ENCODE data around the gene ITPA. TPM values are rescaled to one million over a fixed set of nuclear protein-coding genes. Genes with fewer than 3 reads are reported as not detected.

The ITPA gene
- 38.0 TPM for total RNA-seq
- long read RNA-seq, transcript ITPA-201 (8 exons, 1,185 nt), result major isoform, 58 of 78 reads
- long read RNA-seq, transcript ITPA-207 (2 exons, 670 nt), result minor isoform, 5 of 78 reads
- long read RNA-seq, partial matches to known transcripts, result 4 of 78 reads
- long read RNA-seq, other reads (novel, unspliced or antisense), result 7 of 78 reads

DNA sequence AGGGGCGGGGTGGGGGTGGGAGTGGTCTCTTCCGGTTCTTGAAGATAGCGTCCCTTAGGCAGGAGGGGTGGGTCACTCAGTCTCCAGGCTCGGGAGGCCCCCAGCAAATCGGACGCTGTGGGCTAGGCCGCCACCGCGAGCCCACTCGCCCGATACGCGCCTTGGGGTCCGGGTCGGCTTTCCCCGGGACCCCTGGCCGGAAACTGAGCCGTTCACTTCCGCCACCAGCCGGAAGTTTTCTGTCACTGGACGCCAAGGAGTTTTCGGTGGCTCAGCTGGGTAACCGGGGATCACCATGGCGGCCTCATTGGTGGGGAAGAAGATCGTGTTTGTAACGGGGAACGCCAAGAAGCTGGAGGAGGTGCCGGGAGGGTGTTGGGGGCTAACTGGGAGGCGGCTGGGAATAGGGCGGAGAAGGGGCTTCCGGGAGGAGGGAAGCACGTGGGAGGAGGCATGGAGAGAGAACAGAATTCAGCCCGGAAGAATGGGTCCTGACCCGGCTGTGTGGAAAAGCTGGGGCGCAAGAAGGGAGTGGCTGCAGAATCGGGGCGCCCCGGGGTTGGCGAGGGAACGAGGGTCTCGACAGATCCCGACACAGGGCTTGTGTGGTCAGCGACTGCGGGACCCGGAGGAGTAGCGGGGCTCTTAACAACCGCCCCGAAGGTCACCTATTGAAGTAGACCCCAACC, at the start of gene ITPA:
TSS of gene ITPA (plus strand) at position 242 of the 689 bp plus-strand sequence. CDS start at position 296, 54 bp downstream.
- DNase-seq (ENCODE audit: low spot score), result no peak

DNA sequence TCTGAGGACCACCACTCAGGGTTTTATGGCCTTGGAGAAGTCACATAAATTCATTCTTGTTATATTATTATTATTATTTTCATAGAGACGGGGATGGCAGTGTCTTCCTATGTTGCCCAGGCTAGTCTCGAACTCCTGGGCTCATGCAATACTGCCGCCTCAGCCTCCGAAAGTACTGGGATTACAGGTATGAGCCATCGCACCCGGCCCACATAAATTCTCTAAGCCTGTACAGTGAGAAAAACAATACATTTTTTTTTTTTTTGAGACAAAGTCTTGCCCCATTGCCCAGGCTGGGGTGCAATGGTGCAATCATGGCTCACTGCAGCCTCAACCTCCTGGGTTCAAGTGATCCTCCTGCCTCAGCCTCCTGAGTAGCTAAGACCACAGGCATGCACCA, 48.9 kb upstream of the ITPA start:
- DNase-seq (ENCODE audit: low spot score), result peak; percentile 49

DNA sequence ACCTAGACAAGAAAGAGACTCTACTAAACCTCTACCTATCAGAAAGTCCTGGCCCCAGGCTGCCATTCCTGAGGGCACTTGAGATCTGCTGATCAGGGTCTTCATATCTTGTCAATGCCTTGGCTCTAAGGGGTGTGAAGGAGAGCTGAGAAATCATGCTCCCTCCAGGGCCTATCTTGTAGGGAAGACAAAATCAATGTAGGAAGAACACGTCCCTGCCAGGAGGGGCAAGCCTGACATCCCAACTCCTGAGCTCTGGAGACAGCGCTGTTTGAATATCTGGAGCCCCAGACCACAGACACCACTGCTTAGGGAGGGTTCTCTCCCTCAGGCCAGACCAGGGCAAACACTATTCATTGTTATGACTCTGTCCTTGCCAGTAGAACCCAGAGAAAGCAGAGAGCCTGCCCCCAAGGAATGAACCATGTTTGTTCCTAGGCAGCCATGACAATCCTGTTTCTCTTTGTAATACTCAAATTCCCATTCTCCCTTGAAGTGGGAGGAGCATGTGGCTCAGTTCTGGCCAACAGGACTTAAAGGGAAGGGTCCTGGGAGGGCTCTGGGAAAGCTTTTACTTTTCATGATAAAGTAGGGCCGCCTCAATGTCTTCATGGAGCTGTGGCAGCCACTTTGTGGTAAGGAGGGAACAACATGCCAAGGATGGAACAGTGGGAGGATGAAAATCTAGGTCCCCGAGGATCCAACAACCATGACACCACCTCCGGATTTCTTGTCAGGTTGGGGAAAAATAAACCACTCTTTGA, 47.8 kb upstream of the ITPA start:
- DNase-seq (ENCODE audit: low spot score), result peak; percentile 60

DNA sequence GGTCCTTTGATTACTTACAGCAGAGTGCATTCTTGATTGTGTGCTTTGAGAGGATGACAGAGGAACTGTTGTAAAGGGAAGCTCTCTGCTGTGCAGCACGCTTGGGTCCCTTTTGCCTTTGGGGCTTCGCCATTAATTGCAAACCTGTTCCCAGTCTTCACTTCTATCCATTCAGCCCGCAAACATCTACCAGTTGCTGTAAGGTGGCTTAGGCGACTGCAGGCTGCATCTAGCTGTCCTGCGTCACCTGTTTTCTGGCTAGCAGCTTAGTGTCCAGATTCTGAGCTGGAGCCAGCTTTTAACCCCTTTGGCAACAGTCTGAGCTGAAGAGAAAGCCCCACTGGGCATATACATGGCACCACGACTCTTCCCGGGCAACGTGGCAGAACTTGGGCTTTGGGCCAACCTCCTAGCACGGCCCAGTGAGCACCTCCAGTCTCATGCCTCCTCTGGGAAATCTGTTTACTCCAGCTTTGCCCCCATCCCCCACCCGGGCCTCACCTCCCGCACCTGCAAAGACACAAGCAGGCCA, 47.2 kb upstream of the ITPA start:
- peak; percentile 49 for DNase-seq (ENCODE audit: low spot score)

DNA sequence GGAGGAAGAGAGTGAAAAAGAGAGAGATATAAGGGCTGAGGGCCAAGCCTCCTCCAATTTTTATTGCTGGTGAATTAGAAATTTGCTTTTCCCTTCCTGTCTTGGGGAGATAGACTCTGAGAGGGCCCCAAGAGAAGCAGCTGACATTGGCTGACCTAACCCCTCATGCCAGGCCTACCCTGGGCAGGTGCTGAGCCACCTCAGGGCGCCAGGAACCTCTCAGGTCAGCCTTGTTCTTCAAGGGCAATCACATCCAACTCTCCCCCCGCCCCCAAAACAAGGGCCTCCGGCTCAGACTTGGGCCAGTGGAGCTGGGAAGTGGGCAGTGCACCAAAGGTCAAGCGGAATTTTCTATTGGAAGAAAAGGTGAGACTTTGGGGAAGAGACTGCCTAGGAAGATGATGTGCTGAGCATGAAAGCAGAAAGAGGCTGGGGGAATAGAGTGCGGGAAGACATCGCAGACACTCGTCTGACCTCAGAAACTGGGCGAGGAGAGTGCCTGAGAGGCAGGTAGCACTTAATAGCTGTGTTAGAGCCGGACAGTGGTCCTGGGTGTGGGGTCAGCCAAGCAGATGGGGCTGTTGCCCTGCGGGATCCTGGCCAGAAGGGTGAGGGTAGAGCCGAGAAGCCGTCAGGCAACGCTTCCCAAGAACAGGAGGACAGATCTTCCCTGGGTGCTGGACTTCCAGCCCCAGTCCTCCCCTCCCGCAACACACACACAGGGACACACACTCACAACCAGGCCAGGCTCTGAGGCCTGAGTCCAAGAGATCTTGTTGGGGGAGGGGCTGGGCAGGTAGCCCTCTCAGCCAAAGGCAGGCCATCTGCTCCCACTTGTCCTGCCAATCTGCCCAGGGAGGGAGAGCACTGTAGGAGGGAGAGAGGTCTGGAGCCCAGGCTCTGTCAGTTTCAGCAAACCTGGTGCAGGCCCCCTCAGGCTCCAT, 45.9 kb upstream of the ITPA start:
- peak; percentile 85 for DNase-seq (ENCODE audit: low spot score)

DNA sequence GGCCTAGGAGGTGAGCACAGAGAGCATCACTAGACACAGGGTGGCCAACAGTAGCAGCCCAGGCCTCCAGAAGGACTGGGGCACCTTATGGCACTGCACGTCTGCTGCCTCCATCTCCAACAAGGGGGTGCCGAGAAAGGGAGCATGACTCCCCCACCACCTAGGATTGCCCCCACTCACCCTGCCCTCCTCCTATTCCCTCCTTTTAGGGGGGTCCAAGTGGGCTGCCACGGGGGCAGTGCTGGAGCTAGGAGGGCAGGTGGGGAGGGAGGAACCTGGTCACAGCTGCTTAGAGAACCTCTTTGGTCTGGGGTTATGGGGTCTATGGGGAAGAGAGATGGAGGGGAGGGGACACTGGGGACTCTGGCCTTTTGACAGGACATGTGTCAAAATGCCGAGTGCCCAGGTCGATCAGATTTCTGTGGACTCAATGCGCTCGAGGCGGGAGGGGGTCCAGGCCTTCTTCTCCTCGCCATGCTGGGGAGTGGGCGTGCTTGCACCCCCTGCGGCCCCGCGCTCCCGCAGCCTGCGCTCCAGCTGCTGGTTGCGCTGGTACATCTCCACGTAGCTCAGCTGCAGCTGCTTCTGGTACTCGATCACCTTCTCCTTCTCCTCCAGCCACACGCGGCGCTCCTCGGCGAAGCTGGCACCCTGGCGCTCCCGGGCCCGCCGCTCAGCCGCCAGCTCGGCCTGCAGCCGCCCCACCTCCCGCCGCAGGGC, 45.1 kb upstream of the ITPA start:
- peak; percentile 82 for DNase-seq (ENCODE audit: low spot score)

DNA sequence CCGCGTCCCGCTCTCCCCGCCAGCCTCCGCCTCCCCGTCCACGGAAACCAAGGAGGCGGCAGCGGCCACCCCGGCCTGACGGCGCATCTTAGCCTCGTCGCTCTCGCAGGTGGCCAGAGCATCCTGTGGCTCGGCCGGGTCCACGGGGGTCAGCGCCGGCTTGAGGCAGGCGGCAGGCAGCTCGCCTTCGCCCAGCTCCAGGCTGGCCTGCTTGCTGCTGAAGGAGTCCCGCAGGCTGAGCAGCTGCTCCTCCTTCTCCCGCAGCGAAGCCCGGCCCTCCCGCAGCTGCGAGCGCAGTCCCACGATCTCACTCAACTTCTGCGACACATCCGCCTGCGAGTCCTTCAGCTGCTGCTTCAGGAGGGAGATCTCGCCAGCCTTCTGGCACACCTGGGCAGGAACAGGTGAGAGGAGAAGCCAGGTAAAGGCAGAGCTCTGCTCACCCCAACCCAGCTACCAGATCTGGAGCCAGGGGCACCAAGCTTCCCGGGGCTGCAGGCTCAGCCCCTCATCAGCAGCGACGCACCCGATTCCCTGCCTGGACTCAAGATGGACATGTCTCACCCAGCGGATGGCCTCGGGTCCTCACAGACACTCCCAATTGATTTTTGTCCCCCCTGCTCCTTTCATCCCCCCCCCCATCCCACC, 44.4 kb upstream of the ITPA start:
- peak; percentile 86 for DNase-seq (ENCODE audit: low spot score)

DNA sequence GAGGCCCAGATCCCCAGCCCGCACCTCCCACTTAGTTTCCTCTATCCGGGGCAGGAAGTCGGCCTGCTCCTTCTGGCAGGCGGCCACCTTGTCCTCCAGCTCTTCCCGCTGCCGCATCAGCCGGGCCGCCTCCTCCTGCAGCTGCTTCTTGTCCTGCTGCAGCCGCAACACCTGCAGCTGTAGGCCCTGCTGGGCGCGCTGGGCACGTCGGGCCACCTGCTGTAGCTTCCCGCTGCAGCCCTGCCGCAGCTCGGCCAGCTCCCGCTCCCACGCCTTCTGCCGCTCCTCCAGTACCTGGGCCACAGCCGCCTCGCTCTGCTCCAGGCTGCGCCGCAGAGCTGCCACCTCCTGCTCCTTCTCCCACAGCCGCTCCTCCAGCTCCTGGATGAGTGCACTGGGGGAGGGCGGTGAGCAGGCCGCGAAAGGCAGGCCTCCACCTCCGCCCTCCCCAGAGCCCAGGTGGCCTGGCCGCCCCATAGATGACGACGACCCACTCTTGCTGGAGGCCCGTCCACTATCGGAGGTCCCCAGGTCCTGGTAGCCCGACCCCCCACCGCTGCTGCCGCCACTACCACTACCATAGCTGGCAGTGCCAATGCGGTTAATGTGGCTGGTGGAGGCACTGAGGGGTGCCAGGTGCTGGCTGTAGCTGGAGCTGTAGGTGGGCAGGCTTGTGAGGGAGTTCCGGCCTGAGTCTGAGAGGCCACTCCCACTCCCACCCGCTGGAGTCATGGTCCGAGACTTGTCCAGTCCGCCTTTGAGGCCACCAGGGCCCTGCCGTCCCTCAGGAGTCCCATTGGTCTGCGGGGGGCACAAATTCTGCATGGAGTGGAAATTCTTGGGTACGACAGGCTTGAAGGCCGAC, 43.6 kb upstream of the ITPA start:
- peak; percentile 88 for DNase-seq (ENCODE audit: low spot score)

DNA sequence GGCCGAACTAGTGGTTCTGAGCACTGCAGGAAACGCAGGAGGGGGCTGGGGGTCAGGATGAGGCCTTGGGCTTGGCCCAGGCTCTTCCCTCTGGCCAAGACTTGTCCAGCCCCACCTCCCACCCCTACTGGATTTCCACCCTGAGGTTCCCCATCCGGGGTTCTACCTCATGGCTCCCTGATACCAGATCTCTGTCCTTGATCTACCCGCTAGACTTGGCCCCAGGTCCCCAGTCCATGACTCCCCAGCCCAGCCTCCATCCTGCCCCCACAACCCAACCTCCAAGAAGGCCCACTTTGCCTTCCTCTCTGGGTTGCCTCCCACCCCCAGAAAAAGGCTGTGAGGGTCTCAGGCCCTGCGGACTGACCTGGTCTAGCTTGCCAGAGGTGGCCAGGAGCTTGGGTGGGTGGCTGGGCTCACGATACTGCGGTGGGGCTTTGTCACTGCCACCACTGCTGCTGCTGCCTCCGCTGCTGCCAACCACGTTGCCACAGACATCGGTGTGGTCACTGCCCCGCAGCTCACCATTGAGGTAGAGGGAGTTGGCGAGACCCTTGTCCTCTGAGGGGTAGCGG, 42.9 kb upstream of the ITPA start:
- peak; percentile 80 for DNase-seq (ENCODE audit: low spot score)

DNA sequence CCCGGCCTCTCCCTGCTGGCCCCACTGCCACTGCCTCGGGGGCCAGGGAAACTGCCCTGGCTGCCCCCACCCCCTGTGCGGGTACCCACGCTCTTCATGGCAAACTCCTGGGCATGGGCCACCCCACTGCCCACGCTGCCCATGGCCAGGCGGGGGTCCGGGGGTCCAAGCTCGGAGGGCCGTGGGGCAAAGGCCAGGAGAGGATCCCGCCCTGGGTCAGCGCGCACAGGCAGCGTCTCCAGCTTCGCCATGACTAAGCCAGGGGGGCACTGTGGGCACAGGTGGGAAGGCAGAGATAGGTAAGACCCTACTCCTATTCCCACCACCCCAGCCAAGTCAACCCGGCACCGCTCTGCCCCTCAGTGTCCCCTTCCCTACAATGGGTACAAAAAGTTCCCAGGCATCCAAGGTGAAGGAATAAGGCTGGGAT, 42.4 kb upstream of the ITPA start:
- peak; percentile 89 for DNase-seq (ENCODE audit: low spot score)

DNA sequence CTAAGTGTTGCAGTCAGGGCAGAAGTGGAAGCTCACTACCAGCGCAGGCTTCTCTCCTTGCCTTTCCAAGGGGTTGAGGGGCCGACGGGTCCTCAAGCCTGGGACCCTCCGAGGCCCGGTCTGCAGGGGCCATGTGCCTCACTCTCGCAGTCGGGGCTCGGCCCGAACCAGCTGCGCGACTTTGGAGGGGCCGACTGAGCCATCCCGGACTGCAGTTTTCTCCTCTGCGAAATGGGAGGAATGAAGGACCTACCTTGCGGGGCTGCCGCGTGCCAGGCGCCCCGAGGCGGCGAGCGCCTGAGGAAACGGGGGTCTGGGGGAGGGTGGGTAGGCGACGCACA, 41.6 kb upstream of the ITPA start:
- peak; percentile 85 for DNase-seq (ENCODE audit: low spot score)

DNA sequence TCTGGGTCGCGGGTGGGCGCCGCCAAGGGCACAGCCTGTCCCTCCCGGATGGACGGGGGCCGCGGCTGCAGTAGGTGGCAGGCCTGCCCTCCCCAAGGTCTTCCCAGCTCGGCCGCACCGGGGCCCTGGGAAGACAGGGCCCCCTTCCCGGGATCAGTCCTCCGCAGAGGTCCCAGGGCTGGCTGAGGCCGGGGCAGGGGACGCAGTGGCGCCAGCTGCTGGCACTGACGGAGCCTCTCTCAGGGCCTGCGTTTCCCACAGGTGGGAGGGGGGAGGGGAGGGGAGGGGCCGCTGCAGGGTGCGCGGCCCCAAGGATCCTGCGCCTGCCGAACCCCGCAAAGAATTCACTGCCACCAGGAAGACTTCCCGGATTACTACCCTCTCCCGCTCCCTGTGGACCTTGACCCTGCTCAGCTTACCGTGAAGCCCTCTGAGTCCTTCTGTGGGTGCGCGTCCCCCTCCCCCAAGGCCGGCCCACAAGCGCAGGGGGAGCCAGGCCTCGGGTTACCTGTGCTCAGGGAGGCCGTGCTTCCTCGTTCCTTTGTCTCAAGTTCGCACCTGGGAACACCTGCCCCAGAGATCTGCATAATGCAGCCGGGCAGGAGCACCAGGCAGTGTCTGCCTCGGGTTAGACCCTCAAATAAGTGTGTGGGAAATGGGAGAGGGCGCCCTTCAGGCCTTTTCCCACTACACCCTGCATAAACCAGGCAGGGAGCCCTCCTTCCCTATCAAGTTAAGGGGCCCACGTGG, 41.0 kb upstream of the ITPA start:
- peak; percentile 72 for DNase-seq (ENCODE audit: low spot score)

DNA sequence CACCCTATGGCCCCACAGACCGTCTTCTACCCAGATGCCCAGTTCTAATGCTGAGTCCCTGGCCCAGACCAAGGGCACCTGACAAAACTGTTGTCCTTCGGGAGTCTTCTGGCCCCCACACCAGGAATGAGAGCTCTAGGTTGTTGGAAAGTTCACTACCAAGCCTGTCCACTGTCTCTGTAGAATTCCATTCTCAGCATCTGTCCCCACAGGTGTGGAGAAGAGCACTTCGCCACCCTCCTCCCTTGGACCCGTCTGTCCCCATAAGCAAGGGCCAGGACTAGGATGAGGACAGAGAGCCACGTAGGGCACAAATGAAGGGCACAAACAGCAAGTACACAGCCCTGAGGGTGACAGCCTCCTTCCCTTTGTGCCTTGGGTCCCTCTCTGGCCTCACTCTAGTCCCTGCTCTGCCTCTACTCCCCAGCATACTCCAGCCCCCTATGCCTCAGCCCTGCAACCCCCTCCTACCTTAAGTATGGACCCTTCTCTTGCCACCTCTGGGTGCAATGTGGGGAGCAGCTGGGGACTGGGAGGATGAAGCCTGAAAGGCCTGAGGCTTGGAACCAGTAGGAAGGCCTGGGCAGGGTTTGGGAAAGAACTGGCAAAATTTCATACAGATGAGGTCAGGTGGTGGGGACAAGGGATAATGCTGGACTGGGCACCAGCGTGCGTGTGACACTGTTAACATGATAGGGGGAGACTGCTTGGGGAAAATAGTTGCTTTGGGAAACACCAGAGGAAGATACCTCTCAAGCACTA, 40.3 kb upstream of the ITPA start:
- peak; percentile 55 for DNase-seq (ENCODE audit: low spot score)

DNA sequence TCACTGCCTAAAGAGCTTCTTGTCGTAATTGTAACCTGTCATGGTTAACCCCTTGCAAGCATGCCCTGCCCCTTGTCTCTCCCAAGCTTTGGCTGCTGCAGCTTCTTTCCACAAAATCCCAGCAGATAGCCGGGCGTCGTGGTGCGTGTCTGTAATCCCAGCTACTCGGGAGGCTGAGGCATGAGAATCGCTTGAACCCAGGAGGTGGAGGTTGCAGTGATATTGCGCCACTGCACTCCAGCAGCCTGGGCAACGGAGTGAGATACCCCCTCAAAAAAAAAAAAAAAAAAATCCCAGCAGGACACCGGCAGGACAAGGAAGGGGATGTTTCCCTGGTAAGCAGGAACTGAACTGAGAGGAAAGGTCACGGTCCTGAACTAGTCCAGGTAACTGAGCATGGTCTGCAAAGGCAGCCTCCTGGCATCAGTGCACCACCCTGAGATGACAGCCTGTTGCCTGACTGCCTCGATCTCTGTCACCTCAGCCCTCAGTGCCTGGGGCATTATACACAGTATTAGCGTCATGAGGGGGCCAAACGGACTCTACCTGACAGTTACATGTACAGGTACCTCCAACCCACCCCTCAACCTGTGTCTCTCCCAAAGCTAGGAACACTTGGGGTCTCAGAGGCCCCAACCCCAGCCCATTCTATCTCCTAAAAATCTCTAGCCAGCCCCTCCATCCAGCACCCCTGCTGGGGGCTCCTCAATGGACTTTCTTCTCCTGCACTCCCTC, 37.7 kb upstream of the ITPA start:
- DNase-seq (ENCODE audit: low spot score), result peak; percentile 71

DNA sequence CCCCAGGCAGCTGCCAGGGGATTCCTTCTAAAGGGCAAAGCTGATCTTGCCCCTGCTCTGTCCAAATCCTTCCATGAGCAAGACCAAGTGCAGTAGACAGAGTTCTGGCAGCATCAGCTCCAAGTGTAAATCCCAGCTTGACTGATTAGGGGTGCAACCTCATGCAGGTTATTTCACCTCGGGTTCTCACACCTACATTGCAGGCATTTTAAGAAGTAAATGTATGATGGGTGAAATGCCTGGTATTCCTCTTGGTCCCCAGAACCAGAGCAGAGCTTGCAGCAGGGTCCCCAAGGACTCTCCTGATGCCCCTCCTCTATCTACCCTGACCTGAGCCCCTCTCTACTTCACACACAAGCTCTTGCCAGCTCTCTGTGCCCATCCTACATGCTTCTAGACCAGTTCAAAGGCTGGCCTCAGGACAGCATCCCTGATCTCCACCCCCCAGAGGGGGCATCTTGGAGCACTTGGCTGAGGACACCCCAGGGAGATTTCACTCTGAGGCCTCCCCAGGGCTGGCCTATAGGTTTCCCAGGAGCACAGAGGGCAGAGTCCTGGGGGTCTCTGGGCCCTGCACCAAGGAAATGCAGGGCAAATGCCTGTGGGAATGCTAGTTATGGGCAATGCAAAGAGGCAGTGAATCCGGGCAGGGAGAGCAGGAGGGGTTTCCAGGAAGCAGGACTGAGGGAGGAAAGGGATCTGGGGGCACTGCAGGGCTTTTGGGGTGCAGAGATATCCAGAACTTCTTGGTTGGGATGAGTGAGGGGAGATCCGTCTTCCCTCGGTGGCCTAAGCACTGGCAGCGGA, 37.0 kb upstream of the ITPA start:
- peak; percentile 75 for DNase-seq (ENCODE audit: low spot score)
